Suppressor macrophage treated with lipopolysaccharide for 1 hour (primary cell): ENCODE measurements around the gene CDC42EP4.
A peak's percentile ranks its signal among the peaks of the same experiment; 100 is the strongest.
"Not testable (repeated sequence)": the region's sequence is repeated elsewhere in the genome, so short reads cannot be mapped to it uniquely, and the experiment has no call there.

Experiments used
- DNase-seq, 3 donors: peaks; one replicate each; pipeline ENCODE4 v3.0.0-alpha.2; 2020 to 2022

The CDC42EP4 gene

GRCh38 chr17:73318836-73319235 is 7.0 kb upstream of the CDC42EP4 start:
- no peak for DNase-seq

- DNase-seq, result no peak
Measured at GRCh38 chr17:73318427-73318813, 6.6 kb upstream of the CDC42EP4 start.

- DNase-seq, result no peak
Measured at GRCh38 chr17:73317513-73318426, 6.0 kb upstream of the CDC42EP4 start.

- DNase-seq, result no peak
Measured at GRCh38 chr17:73316919-73317505, 5.2 kb upstream of the CDC42EP4 start.

- DNase-seq, result no peak
Measured at GRCh38 chr17:73315471-73315870, 3.7 kb upstream of the CDC42EP4 start.

GRCh38 chr17:73313526-73314127 is 1.8 kb upstream of the CDC42EP4 start:
- no peak for DNase-seq

- DNase-seq, result not testable (repeated sequence)
Measured at GRCh38 chr17:73312887-73313286, 1.1 kb upstream of the CDC42EP4 start.

- DNase-seq, result no peak
Measured at GRCh38 chr17:73311428-73311780, 397 bp downstream of the CDC42EP4 start.

- peak in 1 of 3 donors; percentile 52 for DNase-seq
Measured at GRCh38 chr17:73309727-73310596, 1.8 kb downstream of the CDC42EP4 start.

GRCh38 chr17:73308959-73309358 is 2.8 kb downstream of the CDC42EP4 start:
- DNase-seq, result not testable (repeated sequence)

- peak; percentile 30 to 72 (median 50) for DNase-seq
Measured at GRCh38 chr17:73308017-73308823, 3.6 kb downstream of the CDC42EP4 start.

- no peak for DNase-seq
Measured at GRCh38 chr17:73307130-73307529, 4.7 kb downstream of the CDC42EP4 start.

- DNase-seq, result no peak
Measured at GRCh38 chr17:73305845-73306836, 5.7 kb downstream of the CDC42EP4 start.

- DNase-seq, result peak; percentile 64 to 78 (median 66)
Measured at GRCh38 chr17:73304971-73305812, 6.6 kb downstream of the CDC42EP4 start.

- DNase-seq, result no peak
Measured at GRCh38 chr17:73304438-73304837, 7.4 kb downstream of the CDC42EP4 start.

GRCh38 chr17:73302189-73302588 is 9.6 kb downstream of the CDC42EP4 start:
- no peak for DNase-seq

GRCh38 chr17:73301369-73301768 is 10.4 kb downstream of the CDC42EP4 start:
- DNase-seq, result no peak

GRCh38 chr17:73300392-73300791 is 11.4 kb downstream of the CDC42EP4 start:
- no peak for DNase-seq
